NCI-H2107 (cell line): ENCODE measurements around the gene SYT2.
"Not testable (repeated sequence)": the region's sequence is repeated elsewhere in the genome, so short reads cannot be mapped to it uniquely, and the experiment has no call there.

Experiments used
- DNase-seq: peaks from one replicate; lab custom pipeline; 2025; lab: John Stamatoyannopoulos, UW

The SYT2 gene

DNA sequence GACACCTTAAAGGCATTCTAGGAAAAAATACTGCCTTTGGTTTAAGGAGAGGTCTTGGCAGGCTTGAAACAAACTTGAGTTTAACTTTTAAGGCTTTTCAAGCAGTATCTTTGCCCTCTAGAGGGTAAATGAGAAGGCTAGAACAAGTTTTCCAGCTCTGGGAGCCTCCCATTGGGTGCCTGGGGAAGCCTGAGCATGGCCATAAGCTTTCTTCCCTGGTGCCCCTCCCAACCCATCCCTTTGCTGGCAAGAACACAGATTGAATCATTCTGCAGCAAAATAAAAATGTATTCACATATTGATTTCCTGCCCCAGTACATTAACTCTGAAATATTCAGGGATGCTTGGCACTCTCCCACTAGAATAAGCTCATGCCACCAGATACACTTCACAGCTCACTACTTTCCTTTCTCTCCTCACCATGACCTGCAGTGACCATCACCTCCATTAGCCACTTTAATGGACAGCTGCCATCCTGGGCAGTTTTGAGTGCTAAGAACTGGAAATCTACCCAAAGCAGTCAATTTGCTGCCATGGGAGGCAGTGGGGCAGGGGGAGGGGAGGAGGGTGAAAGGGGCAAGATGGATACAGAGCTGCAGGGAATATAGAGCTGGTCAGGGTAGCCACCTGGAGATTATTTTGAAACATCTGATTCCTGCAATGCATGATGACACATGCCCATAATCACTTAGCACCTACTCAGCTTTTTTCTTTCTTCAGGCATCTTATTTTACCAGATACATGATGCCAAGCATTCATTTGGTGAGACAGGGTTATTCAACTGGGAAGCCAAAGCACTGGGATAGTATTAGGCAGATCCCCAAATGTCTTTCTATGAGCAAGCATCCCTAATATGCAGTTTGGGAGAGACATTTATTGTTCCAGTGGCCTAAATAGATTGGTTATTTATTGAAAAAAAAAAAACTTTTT lies 140.6 kb downstream of the SYT2 start:
- no peak for DNase-seq

DNA sequence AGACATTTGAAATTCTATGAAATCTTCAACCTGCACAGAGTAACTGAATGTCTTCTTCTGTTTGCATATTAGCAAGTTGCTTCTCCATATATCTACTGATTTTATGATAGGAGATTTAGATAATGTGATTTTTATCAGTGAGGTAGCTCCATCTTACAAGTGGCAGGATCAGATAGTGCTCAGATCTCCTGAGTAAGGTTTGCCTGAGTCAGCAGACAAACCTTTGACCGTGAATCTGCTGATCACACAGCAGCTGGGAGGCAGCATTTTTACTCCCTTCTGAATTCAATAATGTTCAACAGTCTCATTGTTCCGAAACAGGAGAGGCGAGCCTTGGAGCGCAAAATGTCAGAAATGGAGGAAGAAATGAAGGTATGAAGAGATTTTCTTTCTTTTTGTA lies 141.4 kb downstream of the SYT2 start:
- DNase-seq, result no peak

DNA sequence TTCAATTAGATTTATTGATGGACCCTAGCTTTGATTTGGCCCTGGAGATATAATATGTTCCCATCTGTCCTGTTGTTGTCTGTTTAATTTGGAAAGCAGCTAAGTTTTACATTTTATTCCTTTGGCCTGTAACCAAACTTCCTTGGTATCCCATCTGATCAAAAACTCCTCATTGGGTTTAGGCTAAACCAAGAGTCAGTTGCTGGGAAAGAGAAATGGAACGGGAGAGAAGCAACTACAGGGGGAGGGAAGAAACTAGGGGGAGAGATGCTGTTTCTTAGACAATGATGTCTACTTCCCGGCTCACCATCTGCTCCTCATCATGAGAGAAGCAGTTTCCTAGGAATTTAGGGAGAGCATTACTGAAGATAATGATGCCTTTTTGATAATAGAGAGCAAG lies 141.8 kb downstream of the SYT2 start:
- DNase-seq, result no peak

DNA sequence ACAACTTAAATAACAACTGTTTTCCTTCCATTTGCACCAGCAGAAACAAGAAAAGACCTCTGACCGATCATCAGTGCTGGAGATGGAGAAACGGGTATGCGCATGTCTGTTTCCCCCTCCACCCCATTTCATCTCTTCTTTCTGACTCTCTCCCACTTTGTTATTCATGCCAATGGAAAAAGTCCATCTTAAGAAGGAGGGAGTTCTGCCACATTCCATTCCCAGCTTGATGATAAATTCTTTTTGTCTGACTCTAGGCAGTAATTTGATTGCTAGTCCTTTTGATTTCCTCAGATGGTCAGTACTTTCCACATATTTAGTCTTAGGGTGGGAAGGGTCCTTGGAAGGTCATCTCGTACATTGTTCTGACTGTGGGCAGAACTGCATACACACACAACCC lies 142.5 kb downstream of the SYT2 start:
- DNase-seq, result no peak

DNA sequence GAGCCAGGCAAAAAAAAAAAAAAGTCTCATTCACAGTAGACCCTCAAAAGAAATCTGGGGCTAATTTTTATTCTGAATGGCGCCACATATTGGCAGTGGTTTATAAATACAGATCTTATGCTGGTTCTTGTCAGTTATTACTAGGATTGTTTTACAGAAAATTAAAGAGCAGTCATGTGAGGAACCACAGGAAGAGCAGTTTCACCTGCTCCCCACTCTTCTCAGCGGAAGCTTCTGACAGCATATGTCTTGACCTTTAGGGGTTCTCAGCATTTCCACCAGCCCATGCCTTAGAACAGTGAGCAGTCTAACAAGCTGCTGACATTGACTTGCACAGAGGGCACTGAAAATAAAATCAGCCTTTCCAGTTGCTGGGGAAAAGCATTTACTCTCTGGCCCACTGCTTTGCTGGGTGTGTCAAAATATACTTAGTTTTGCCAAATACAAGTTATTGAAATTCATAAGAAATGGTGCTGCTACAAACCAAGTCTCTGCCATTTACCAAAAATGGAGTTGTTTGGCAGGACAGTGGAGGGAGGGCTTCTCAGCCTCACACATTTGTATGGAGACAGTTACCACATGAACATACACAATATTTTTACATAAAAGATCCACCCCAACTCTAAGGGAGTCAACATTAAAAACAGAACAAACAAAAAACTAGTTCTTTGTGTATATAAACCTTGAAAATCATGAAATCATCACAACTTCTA lies 144.2 kb downstream of the SYT2 start:
- no peak for DNase-seq

- DNase-seq, result no peak
Observed at GRCh38 chr1:202564958-202565495, 145.2 kb downstream of the SYT2 start.

GRCh38 chr1:202563818-202564217 lies 146.4 kb downstream of the SYT2 start:
- no peak for DNase-seq

- DNase-seq, result no peak
Observed at GRCh38 chr1:202562444-202563060, 147.7 kb downstream of the SYT2 start.

- no peak for DNase-seq
Observed at GRCh38 chr1:202561726-202562443, 148.4 kb downstream of the SYT2 start.

DNA sequence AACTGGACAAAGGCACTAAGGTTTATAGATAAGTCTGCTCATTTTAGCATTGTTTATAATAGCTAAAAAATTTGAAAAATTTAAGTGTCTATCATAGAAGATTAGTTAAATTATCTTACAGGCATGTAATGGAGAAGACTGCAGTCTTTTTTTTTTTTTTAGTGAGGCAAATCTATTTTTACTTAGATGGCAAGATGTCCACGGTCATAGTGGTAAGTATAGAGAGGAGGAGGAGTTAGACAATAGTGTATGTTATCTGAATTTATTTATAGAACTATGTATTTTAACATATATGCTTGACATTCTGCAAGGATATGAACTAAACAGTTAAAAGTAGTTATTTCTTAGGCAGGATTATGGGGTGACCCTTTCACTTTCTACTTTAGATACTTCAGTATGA lies 149.0 kb downstream of the SYT2 start:
- no peak for DNase-seq

- DNase-seq, result not testable (repeated sequence)
Observed at GRCh38 chr1:202557662-202558061, 152.6 kb downstream of the SYT2 start.

DNA sequence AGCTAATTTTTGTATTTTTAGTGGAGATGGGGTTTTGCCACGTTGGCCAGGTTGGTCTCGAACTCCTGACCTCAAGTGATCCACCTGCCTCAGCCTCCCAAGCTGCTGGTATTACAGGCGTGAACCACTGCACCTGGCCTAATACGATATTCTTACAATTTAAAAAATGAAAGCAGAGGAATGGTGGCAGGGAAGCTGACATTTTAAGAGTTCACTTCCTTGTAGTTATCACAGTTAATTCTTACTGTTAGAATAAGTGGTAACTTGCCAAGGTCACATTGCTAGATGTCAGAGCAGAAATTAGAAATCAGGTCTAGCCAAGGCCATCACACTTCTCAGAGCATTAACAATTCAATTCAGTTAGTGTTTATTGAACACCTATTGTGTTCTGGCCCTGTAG lies 154.2 kb downstream of the SYT2 start:
- not testable (repeated sequence) for DNase-seq

- DNase-seq, result not testable (repeated sequence)
Observed at GRCh38 chr1:202554619-202555018, 155.6 kb downstream of the SYT2 start.

- DNase-seq, result no peak
Observed at GRCh38 chr1:202553560-202554038, 156.7 kb downstream of the SYT2 start.

GRCh38 chr1:202553078-202553477 lies 157.2 kb downstream of the SYT2 start:
- not testable (repeated sequence) for DNase-seq

DNA sequence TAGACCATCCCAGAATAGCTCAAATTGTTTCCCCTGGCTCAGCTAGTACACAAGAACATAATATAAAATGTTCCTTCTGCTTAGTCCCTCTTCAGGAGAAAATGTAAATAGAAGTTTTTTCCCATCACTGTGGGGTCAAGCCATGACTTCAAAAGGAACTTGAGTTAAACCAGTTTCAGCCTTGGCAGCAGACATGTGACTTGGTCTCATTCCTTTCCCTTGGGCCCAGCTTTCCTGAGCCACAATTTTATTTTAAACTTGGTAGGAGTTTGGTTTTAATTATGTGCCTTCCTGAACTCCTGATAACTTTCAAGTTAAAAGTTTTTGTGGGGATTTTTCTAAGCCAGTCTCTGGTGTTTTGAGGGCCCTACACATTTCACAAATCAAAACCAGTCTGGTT lies 157.6 kb downstream of the SYT2 start:
- DNase-seq, result not testable (repeated sequence)

- peak; percentile 9 for DNase-seq
Observed at GRCh38 chr1:202551683-202552082, 158.6 kb downstream of the SYT2 start.

GRCh38 chr1:202550088-202550487 lies 160.2 kb downstream of the SYT2 start:
- not testable (repeated sequence) for DNase-seq

GRCh38 chr1:202547215-202547614 lies 163.0 kb downstream of the SYT2 start:
- no peak for DNase-seq

GRCh38 chr1:202546796-202547195 lies 163.5 kb downstream of the SYT2 start:
- not testable (repeated sequence) for DNase-seq

DNA sequence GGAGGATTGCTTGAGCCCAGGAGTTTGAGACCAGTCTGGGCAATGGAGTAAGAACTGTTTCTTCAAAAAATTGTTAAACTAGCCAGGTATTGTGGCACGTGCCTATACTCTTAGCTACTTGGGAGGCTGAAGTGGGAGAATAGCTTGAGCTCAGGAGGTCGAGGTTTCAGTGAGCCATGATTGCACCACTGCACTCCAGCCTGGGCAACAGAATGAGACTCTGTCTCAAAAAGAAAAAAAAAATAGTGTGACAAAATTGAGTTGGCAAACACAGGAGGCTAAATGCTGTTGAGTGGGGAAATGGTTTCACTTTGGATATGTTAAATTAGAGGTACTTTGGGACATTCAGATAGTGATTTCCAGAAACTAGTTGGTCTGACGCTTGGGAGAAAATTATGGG lies 163.9 kb downstream of the SYT2 start:
- not testable (repeated sequence) for DNase-seq
